GM19351 (cell line): ENCODE data around the gene OGDH.
A peak's percentile ranks its signal among the peaks of the same experiment; 100 is the strongest.
"Not testable (repeated sequence)": the region's sequence is repeated elsewhere in the genome, so short reads cannot be mapped to it uniquely, and the experiment has no call there.

Experiments used
- ATAC-seq: cut with Tn5 transposase; IDR thresholded peaks from one replicate; pipeline ENCODE4 v1.9.1; 2021; ENCODE audit warnings: mild to moderate bottlenecking, moderate library complexity; ENCODE audit not compliant: unreplicated experiment

The OGDH gene

DNA sequence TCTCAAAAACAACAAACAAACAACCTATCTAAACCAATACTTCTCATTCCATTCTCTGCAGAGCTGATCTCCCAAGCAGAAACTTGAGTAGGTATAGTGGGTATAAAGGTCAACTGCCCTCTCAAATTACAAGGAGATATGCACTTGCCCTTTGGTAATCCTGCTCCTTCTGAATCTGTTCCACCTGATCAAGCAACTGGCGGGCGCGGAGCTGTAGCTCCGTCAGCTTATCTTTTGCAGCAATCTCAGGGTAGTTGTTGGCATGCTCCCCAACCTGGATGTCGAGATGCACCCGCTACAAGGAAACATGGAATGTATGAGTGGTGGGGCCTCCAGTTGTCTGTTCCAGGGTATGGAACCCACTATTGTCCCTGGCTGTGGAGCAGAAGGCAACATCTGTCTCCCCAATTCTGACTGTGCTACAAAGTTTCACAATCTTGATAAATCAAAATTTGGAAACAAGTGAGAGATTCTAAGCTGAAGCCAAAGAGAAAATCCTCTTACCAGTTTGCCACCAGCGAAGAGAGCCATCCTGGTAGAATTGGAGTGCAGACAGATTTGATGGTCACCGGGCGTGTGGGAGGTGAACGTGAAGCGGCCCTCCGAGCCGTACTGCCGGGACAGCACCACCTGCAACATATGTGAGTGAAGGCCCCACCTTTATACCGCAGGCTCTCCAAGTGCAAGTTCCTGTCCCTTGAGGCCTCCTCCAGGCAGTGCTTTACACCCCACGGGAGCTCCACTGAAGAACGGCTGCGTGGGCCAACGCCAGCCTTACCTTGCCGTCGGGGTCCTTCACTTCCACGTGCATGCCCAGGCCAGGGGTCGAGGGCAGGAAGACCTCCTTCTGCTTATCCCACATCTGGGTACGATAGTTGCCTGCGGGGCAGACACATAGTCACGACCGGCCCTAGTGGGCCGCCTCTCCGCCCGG lies 25.2 kb upstream of the OGDH start:
- peak; percentile 51 for ATAC-seq

DNA sequence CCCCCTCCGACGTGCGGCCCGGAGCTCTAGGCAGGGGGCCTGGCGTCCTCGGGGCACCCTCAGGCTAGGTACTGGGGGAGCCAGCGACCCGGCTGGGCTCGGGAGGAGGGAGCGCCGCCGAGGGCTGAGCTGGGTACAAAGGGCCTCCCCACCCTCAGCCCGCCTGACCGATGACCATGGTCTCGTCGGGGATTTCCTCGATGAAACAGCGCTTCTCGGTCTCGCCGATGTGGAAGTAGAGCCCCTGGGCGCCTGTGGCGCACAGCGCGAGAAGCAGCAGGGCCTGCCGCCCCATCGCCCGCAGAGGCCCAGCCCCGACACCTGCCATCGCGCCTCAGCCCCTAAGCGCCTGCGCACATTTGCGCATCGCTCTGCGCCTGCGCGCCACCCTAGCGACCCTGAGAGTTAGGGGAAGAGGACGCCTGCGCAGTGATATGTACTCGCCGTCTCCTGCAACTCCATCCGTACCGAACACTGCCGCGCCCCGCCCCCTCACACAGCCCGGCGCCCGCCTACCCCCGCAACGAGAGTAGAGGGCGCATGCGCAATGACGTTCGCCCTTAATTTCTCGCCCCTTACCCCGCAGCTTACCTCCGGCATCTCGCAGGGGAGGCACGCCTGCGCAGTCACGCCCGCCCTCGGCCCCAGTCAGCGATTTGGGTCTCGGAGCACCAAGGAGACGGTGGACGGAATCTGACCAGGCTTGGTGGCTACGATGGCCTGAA lies 24.4 kb upstream of the OGDH start, which contains the start of gene TMED4:
Gene TMED4, minus strand, starts transcription at position 353 of the 725 bp plus-strand sequence. Its CDS starts 25 bp downstream, at position 328.
- ATAC-seq = peak; percentile 84

DNA sequence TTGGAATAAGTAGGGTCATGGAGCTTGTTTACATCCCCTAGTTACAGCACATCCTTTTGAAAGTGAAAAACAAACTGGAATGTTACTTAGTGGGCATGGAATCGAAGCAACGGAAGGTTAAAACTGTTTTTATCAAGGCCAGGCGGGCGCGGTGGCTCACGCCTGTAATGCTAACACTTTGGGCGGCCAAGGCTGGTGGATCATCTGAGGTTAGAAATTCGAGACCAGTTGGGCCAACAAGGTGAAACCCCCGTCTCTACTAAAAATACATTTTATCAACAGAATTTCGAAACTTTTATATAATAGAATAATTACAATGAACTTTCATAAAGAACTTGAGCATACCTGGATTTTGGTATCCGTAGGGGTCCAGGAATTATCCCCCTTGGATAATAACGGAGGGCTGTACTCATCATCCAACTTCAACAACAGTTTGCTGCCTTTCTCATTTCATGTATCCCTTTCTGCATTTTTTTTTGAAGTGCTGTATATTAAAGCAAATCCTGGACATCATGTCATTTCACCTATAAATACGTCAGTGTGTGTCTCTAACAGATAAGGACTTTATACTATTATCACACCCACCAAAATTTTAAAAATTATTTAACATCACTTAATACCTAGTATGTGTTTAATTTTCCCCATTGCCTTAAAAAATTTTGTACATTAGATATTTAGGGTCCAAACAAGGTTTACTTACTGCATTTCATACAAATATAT lies 23.1 kb upstream of the OGDH start:
- ATAC-seq = no peak

DNA sequence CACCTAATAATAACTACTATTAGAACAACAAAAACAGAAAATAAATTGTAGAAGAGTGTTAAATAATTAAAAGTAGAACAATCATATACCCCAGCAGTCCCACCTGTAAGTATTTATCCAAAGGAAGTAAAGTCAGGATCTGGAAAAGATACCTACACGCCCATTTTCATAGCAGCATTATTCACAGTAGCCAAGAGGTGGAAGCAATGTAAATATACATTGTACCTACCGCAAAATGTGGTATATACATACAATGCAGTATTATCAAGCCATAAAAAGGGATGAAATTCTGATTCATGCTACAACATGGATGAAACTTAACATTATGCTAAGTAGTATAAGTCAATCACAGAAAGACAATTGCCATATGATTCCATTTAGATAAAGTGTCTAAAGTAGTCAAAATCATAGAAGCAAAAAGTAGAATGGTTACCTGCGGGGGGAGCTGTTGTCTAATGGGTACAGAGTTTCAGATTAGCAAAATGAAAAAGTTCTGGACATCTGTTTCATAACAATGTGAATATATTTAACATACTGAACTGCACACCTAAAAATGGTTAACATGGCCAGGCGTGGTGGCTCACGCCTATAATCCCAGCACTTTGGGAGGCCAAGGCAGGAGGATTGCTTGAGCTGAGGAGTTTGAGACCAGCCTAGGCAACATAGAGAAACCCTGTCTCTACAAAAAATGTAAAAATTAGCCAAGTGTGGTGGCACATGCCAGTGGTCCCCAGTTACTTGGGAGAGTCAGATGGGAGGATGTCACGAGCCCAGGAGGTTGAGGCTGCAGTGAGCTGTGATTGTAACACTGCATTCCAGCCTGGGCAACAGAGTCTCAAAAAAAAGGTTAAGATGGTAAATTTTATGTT lies 18.4 kb upstream of the OGDH start:
- ATAC-seq = peak; percentile 45

DNA sequence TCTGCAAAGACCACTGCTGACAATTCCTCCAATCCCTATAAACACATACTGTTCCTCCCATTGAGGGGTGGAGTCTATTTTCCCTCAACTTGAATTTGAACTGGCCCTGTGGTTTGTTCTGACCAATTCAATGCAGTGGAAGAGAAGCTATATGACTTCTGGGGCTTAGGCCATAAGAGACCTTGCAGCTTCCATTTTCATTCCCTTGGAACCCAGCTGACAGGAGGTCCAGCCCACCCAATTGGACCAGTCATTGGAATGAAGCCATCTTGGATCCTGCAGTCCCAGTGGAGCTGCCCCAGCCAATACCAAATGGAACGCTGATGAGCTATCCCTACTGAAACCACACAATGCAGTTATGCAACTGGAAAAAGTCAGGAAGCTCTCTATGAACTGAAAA lies 15.5 kb upstream of the OGDH start:
- ATAC-seq = no peak

DNA sequence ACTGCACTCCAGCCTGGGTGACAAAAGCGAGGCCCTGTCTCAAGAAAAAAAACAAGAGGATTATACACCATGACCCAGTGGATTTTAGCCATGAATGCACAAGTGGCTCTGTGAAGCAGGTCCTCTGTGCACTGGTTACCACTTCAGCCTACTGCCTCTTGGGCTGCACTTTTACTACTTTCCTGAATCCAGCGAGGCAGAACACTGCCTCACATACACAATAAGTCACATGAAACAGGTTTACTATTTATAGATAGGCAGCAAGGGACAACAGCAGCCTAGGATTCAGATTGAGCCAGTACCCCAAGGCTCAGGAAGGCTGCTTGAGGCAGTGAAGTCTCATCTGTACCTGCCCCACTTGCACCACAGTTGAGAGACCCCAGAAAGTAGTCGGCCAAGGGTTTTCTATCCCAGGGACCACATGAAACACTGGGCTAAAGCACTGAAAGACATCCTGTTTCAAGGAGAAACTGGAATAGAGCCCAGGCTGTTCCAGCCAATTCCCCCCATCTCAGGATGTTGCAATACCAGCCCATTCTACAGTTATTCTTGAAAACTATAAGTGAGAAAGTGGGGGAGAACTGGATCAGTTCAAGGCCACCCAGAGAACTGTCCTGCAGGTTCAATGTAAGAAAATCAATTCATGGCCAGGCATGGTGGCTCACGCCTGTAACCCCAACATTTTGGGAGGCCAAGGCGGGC lies 10.3 kb upstream of the OGDH start:
- ATAC-seq = no peak

DNA sequence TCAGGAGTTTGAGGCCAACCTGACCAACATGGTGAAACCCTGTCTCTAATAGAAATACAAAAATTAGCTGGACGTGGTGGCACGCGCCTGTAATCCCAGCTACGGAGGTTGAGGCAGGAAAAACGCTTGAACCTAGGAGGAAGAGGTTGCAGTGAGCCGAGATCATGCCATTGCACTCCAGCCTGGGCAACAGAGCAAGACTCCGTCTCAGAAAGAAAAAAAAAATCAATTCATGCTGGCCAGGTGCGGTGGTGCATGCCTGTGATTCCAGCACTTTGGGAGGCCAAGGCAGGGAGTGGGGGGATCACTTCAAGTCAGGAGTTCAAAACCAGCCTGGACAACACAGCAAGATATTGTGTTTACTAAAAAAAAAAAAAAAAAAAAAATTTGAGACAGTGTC lies 9.2 kb upstream of the OGDH start:
- not testable (repeated sequence) for ATAC-seq

DNA sequence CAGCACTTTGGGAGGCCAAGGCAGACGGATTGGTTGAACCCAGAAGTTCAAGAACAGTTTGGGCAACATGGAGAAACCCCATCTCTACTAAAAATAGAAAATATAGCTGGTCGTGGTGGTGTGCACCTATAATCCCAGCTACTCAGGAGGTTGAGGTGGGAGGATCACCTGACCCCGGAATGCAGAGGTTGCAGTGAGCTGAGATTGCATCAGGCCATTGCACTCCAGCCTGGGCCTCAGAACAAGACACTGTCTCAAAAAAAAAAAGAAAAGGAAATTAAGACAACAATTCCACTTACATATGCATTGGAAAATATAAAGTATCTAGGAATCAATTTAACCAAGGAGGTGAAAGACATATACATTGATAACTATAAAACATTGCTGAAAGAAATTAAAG lies 7.2 kb upstream of the OGDH start:
- no peak for ATAC-seq

DNA sequence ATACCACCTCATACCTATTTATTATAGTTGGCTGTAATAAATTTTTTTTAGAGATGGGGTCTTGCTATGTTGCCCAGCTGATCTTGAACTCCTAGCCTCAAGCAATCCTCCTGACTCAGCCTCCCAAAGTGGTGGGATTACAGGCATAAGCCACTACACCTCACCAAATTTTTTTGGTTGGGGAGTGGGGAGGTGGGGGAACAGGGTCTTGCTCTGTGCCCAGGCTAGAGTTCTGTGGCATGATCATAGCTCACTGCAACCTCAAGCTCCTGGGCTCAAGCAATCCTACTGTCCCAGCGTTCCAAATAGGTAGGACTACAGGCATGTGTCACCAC lies 3.9 kb upstream of the OGDH start:
- ATAC-seq = no peak

DNA sequence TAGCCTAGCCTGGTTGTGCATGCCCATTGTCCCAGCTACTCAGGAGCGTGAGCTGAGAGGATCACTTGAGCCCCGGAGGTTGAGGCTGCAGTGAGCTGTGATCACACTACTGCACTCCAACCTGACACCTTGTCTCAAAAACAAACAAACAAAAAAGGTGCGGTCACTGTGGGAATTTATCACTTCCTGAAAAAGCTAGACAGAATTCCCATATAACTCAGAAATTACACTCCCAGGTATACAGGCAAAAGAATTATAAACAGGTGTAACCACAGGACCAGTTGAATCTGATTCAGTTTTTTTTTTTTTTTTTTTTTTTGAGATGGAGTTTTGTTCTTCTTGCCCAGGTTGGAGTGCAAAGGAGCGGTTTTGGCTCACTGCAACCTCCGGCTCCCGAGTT lies 3.2 kb upstream of the OGDH start:
- ATAC-seq = no peak

DNA sequence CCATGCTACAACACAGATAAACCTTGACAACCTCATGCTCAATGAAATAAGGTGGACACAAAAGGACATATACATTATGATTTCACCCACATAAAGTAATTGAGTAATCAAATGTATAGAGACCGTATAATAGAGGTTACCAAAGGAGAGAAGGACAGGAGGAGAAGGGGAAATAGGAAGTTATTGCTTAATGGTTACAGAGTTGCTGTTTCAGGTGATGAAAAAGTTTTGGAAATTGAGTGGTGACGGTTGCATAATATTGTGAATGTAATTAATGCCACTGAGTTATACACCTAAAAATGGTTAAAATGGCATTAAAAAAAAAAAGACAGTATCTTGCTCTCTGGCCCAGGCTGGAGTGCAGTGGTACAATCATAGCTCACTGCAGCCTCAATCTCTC lies 1.5 kb upstream of the OGDH start:
- no peak for ATAC-seq

DNA sequence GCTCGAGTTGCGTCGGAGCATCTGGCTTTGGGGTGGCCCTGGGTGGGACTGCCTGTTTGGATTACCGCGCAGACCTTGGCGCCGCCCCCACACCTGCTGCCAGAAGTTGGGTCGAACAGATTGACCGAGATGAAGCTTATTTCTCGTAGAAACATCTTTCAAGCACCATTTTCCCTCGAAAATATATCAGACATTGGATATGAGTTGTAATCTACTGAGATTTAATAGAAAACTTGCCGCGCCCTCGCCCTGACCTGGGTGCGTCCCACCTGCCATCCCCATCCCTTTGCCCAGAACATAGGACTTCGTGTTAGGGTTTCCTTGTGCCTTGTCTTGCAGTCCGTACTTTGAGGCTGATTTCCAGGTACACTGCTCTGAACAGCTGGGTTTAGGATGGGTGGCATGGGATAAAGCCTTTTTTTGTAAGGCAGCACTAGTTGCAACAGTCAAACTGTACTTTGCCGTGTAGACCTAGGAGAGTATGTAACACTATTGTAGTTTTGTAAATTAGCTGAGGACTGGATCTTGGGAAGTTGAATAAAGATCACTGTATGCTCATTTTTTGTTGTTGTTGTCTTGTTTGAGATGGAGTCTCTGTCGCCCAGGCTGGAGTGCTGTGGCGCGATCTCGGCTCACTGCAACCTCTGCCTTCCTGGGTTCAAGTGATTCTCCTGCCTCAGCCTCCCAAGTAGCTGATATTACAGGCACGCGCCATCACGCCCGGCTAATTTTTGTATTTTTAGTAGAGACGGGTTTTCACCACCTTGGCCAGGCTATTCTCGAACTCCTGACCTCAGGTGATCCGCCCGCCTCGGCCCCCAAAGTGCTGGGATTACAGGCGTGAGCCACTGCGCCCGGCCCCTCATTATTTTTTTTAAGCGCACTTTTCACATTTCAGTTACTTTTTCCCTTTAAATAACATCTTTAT lies 978 bp downstream of the OGDH start:
- ATAC-seq = no peak

DNA sequence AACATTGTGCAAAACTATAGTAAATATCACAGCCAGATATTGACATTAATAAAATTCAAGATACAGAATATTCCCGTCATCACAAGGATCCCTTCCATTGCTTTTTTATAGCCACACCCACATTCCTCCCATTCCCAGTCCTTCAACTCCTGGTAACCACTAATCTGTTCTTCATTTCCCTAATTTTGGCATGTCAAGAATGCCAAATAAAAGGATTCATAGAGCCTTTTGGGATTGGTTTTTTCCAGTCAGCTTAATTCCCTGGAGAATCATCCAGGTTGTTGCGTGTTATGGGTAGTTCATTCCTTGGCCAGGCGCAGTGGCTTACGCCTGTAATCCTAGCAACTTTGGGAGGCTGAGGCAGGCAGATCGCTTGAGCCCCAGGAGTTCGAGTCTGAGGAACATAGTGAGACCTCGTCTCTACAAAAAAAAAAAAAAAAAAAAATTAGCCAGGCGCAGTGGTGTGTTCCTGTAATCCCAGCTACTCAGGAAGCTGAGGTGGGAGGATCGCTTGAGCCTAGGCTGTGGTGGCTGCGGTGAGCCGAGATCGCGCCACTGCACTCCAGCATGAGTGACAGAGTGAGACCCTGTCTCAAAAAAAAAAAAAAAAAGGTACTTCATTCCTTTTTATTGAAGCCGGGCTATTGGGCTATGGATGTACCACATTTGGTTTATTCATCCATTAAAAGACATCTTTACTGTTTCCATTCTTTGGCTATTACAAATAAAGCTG lies 2.7 kb downstream of the OGDH start:
- ATAC-seq = no peak

DNA sequence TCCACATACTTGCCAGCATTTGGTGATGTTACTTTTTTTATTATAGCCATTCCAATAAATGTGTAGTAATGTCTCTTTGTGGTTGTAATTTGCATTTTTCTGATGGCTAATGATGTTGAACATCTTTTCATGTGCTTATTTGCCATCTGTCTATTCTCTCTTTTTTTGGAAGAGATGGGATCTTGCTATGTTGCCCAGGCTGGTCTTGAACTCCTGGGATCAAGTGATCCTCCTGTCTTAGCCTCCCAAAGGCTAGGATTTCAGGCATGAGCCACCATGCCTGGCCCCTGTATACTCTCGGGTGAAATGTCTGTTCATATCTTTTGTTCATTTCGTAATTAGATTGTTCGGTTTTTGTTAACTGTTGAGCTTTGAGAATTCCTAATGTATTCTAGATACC lies 3.4 kb downstream of the OGDH start:
- no peak for ATAC-seq

DNA sequence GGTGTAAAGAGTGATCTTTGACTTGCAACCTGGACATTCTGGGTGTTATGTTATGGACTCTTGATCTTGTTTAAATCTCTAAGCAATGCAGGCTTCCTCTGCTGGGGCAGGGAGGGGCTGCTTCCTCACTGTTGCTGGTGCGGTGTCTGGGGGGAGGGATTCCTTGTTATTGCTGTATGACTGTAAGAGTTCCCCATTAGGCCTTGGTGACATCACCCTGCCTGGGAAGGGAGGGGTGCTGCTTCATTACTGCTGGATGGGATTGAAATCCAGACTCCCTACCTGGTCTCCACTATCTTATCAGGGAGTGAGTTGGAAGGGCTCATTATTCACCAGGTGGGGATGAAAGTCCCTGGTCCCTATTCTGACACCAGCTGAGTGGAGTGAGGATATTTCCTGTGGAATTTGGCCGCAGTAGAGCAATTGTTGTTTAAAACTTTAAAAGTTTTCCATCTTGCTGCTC lies 8.8 kb downstream of the OGDH start:
- ATAC-seq = no peak

DNA sequence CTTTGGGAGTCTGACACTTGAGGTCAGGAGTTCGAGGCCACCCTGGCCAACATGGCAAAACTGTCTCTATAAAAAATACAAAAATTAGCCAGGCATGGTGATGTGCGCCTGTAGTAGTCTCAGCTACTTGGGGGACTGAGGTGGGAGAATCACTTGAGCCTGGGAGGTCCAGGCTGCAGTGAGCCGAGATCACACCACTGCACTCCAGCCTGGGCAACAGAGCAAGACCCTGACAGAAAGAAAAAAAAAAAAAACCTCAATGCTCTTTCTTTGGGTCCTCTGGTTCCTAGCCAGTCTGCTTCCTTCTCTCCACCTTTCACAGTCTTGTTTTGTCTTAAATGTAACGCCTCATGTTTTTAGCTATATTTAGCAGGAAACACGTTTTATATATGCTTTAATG lies 9.4 kb downstream of the OGDH start:
- no peak for ATAC-seq

DNA sequence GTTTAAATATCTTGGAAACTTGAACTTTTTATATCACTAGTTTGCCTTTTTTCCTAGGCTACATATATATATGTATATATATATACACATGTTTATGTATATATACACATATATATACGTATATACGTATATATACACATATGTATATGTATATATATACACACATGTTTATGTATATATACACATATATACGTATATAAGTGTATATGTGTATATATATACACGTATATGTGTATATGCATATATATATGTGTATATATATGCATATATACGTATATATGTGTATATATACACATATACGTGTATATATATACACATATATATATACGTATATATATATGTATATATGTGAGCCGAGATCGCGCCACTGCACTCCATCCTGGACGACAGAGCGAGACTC lies 10.1 kb downstream of the OGDH start:
- ATAC-seq = no peak

DNA sequence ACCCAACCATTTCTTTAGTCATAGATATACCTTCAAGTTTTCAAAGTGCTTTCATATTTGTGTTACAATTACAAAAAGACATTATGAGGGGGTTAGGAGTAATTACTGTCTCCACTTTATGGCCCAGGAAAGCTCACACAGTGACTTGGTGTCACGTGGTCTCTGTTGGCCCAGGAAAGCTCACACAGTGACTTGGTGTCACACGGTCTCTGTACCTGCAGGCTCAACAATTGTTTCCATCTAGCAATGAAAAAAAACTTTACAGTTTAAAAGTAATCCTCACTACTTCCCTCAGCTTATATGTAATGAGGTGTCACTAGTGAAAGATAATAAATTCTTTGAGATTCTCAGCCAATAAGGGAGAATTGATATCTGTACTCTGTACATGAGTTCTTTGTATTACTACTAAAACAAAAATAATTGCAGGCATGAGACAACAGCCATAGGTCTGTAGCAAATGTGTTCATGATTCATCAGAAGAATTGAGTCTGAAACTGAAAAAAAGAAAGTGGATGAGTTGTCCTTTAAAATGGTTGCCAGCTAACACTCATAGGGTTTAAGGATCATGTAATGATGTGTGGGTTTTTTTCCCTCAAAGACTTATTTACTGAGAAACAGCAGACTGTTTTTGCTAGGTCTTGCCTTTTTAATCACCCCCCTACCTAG lies 10.9 kb downstream of the OGDH start:
- peak; percentile 38 for ATAC-seq
